HEK293T (cell line): Measurements from ENCODE around the gene C2CD3.

ENCODE experiments used
- BHLHE40 ChIP-seq: fragments of 450-650 bp; IDR thresholded peaks from 2 replicates; pipeline ENCODE4 v1.6.1; 2016; ENCODE audit warnings: mild to moderate bottlenecking, moderate library complexity, borderline replicate concordance
- FOXK2 ChIP-seq: fragments of 450-650 bp; IDR thresholded peaks from 2 replicates; pipeline ENCODE4 v1.6.1; 2016; ENCODE audit warnings: mild to moderate bottlenecking
- L3MBTL2 ChIP-seq: fragments of 450-650 bp; conservative IDR thresholded peaks from 2 replicates; pipeline ENCODE4 v1.6.1; 2016; ENCODE audit warnings: mild to moderate bottlenecking
- NFRKB ChIP-seq: fragments of 450-650 bp; IDR thresholded peaks from 2 replicates; pipeline ENCODE4 v1.6.1; 2016; ENCODE audit warnings: mild to moderate bottlenecking, moderate library complexity

DNA sequence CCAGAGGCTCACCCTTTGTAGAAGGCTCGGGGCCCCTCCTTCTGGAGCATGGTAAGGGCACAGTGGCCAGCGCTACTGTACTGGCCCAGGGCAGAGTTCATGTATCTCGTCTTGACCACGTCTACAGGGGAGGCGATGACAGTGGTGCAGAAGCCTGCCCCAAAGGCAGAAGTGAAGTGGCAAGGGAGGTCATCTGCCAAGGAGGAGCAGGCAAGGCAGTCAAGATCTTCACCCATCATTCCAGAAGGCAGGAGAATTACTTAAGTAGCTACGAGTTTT, 195.4 kb downstream of the C2CD3 start:
- TF ChIP-seq BHLHE40 (no peak), FOXK2 (no peak), NFRKB (no peak), L3MBTL2 (no peak)
